HG03442 (cell line): Measurements from ENCODE around the gene IRS2.
A peak's percentile ranks its signal among the peaks of the same experiment; 100 is the strongest.

Experiments used
- ATAC-seq: cut with Tn5 transposase; IDR thresholded peaks from one replicate; pipeline ENCODE4 v1.9.1; 2021; ENCODE audit warnings: mild to moderate bottlenecking, moderate library complexity; ENCODE audit not compliant: unreplicated experiment

IRS2 gene

DNA sequence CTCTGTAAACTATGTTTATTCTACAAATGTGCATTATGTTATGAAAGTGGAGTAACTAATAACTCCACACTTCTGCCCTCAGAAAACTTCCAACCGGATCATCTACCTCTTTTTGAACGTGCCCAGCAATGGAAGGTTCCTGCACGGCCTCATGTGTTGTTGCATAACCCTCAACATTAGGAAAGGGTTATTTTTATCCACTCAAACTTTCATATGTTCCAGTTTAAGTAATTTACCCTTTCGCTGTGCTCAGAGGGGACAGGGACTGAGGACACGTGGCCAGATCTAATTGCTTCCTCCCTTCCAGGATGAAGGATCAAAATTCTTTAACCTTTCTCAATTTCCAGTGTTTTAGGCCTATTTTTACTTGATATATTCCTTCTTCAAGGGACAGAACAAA lies 29.6 kb downstream of the IRS2 start:
- ATAC-seq, result no peak

GRCh38 chr13:109755997-109756396 lies 30.4 kb downstream of the IRS2 start:
- ATAC-seq, result no peak

- no peak for ATAC-seq
These were observed 30.8 kb downstream of the IRS2 start for GRCh38 chr13:109755551-109755950.

- no peak for ATAC-seq
These were observed 34.9 kb downstream of the IRS2 start for GRCh38 chr13:109751477-109751876.

DNA sequence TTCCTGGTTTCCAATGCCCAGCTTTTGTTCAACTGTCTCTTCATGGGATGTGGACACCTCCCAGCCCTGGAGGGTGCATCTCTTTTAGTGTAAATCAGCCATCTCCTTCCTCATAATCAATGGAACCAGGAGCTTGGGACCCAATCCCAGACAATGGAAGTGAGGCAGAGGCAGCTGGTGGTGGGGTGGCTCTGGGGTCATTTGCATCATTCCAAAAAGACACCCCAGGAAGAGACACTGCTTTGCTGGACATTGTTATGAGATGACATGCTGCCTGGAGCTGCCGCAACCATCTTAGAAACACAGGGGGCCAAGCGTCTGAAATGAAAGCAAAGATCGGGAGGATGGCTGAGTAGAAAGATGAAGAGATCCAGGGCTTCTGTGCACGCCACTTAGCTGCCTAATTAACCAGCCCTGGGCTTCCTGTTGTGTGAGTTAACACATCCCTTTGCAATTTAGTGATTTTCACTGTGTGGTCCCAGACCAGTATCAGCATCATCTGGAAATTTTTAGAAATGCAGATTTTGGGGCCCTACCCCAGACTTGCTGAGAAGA lies 36.1 kb downstream of the IRS2 start:
- no peak for ATAC-seq

DNA sequence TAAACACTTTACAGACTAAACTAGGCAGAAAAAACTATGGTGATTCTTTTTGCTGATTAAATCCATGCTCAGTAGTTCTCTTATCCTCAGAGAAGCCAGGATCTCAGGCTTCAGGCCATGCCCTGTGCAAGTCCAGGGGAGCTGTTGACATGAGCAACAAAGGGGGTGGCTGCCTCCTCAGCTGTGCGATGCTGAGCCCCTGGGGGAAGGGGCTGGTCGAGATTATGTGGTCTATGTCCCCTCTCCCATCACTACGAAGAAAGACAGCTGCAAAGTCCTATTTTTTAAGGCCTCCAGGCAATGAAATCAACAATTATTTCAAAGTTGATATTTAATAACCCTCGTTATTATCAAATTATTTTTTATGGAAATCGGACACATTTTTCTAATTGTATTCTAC lies 37.0 kb downstream of the IRS2 start:
- no peak for ATAC-seq

DNA sequence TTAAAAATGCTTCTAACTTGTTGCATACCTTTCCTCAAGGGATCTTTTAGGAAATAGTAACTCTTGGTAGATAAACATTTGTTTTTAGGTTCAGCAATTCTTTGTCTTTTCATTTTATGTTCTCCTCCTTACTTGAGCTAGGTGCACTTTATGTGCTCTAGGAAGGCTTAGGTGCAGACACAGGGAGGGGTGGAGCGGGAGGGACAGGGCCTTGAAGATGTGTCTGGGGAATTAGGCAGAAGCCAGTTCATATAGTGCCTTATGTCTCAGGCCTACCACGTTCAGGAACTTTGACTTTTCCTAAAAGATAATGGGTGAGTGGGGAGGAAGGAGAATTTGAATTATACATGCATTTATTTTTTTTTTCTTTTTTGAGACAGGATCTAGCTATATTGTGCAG lies 37.7 kb downstream of the IRS2 start:
- no peak for ATAC-seq

DNA sequence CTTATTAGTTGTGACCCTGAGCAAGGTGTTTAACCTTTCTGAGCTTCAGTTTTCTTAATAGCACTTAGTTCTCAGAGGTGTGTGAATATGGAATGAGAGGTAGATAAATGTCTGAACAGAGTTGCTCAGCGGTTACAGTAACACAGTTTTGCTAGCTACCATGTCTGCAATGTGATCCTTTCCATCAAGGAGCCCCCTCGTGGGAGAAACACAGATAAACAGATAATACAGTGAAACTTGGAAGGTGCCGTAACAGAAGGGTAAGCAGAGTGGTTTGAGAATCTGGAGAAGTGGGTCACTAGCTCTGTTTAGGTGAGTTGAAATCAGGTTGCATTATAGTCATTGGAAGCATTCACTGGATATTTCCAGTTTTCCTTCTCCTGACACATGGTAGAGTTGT lies 38.9 kb downstream of the IRS2 start:
- no peak for ATAC-seq

DNA sequence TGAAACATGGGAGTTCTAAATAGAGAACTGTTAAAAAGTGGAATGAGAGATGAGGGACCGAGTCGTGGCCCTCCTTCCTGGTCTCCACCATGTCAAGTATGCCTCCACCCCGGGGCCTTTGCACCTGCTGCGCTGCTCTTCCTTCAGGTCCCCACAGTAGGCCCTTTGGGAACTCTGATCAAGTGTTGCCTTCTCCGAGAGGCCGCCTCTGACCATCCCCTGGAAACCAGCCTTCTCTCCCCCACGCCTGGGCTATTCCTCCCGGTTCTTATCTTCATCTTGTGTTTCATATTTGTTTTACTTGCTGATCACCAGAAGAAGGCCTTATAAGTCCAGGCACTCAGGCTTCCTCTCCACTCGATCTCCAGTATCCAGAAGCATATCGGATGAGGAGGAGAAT lies 40.0 kb downstream of the IRS2 start:
- ATAC-seq, result no peak

DNA sequence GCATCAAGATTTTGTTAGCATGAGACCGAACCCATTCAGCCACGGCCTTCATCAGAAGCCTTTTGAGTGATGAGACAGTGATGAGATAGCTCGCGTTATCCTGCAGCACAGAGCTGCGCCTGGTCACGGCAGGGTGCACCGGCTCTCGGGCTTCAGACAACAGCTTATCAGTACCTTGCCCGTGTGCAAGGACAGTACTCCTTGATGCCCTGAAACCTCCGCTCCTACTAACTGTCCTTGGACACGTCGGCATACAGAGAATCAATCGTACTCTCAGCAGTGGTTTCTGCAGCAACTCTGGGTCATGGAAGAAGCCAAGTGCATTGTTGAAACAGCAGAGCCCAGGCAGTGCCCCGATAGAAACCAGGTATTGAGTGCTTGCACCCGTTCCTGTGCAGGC lies 40.7 kb downstream of the IRS2 start:
- no peak for ATAC-seq

DNA sequence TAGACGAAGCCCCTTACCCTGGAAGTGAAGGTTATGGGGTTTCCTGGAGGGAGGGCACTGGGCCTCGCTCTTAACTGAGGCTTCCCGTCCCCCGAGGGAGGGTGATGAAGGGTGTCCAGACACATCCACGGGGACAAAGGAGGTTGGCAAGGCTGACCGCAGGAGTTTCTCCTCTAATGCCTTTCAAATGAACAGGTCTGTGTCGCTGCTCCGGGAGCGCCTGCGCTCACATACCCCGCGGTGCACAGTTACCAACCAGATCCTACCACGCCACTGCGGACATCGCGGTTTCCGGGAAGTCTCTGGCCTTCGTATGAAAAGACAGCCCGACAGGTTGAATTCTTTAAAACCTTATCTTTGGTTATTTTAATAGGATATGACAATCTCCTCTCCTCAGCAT lies 41.3 kb downstream of the IRS2 start:
- no peak for ATAC-seq

DNA sequence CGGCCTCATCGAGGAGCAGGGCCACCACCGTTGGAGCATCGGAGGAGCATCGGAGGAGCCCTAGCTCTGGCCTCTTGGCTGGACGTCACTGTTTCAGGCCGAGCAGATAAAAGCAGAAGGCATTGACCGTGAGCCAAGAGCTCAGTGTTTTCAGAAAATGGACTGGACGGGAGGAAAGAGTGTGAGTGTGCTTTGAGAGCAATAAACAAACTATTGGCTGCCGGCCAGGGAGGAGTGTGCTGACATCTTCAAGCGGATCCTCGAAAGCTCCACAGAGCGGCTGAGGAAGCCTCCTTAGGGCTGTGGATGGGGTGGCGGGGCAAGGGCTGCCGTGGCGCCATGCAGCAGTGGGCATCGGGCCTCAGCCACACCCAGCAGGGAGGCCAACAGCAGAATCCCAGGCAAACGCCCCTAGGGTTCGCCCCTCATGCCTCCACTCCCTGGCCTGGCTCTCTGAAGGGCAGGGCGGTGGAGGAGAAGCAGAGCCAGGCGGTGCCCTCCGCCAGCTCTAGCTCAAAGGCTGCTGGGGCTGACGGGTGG lies 41.8 kb downstream of the IRS2 start:
- no peak for ATAC-seq

DNA sequence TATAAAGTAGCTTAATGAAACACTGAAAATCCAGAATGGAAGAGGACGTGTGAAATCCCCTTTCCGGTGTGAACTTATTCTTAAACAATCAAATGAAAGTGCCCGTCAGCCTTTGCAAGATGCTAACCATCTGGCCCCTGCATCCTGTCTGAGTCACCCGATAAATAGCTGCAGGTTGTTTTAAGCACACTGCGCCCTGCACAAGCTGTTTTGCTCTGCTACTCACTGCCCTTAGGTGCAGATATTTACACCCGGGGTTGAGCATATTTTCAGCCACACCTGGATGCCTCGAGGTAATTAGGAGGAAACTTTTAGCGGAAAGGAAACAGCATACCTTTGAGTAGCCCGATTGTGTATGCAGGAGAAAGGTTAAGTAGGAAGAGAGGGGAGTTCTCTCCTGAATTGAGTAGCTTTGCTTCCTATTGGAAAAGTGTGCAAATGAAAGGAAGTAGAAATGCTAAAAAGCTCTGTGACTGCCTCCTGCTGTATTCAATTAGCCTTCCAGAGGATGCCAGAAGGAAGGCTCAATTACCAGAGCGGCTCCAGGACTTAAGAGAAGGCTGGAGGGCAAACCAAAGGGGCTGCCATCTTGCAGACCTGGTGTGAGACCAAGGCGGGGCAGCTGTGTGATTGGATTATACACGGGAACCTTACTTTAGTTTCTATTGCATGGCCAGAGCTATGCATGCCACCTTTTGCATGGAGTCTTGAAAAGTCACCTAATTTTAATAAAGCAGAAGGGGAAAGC lies 42.5 kb downstream of the IRS2 start:
- peak; percentile 68 for ATAC-seq

DNA sequence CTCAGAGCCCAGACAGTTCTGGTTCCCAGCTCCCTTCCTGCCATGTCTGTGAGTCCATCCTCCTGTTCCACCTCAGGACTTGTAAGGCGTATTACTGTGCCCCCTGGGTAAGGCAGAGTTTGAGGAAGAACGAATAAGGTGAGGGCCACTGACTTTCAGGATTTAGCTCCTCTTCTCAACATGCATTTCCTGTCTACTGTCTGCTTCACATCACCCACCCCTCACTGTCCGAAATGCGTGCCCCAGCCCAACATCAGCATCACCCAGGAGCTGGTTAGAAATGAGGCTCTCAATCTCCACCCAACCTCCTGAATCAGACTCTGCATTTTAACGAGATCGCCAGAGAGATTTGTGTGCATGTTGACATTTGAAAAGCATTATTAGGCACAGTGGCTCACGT lies 44.4 kb downstream of the IRS2 start:
- no peak for ATAC-seq

DNA sequence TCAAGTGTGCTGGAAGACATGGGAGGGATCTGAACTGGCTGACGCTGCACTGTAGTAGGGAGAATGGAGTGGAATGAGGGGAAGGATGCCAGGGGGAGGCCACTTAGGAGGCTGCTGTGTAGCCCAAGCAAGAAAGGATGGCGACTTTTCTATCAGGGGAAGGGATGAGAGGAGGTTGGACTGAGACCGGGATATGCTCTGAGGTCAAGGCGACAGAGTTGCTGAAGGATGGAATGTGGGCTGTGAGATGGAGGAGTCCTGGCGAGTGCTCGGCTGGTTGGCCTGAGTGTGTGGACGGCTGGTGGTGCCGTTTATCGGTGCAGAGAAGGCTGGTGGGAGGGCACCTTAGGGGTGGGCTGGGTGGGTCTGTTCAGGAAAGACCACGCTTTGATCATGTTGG lies 45.7 kb downstream of the IRS2 start:
- ATAC-seq, result no peak

DNA sequence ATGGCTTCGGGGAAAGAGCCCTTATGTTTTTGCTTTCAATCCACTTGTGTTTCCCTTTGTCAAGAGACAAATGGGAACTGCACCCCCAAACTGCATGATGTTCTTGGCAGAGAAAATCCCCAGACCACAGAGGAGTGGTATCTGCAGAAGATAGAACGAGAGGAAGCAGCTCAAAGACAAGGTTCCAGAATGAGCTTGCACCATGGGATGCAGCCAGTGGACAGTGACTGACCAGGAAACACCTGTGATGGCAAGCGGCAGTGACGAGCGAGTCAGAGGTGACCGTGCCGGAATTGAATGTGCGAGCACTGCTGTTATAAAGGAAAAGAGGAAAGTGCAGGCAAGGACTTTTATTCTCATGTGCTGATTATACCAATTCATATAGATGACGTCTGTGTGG lies 46.3 kb downstream of the IRS2 start:
- no peak for ATAC-seq

- ATAC-seq, result no peak
These were observed 48.1 kb downstream of the IRS2 start for GRCh38 chr13:109738298-109738746.

GRCh38 chr13:109737606-109738005 lies 48.8 kb downstream of the IRS2 start:
- no peak for ATAC-seq

DNA sequence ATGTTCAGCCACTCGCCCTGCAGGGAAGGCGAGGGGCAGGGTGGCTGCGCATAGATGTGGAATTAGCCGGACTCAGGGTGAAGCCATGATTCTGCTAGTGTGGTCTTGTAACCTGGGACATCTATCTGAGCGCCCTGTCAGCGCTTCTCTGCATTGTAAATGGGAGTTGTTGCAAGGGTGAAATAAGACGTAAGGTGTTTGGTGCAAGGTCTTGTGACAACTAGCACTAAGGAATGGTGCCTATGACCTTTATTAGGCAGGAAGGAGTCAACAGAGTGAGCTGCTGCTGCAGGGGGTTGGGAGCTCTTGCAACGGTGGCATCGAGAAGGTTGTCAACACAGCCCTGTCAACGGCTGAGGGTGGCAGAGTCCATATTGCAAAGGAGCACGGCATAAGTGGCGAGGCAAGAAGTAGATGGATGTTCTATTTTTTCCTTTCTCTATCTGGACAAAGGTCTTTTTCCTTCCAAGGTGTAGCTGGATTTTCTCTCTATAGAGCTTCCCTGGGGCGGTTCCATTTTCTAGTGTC lies 49.3 kb downstream of the IRS2 start:
- no peak for ATAC-seq

GRCh38 chr13:109735436-109735966 lies 50.9 kb downstream of the IRS2 start:
- no peak for ATAC-seq

DNA sequence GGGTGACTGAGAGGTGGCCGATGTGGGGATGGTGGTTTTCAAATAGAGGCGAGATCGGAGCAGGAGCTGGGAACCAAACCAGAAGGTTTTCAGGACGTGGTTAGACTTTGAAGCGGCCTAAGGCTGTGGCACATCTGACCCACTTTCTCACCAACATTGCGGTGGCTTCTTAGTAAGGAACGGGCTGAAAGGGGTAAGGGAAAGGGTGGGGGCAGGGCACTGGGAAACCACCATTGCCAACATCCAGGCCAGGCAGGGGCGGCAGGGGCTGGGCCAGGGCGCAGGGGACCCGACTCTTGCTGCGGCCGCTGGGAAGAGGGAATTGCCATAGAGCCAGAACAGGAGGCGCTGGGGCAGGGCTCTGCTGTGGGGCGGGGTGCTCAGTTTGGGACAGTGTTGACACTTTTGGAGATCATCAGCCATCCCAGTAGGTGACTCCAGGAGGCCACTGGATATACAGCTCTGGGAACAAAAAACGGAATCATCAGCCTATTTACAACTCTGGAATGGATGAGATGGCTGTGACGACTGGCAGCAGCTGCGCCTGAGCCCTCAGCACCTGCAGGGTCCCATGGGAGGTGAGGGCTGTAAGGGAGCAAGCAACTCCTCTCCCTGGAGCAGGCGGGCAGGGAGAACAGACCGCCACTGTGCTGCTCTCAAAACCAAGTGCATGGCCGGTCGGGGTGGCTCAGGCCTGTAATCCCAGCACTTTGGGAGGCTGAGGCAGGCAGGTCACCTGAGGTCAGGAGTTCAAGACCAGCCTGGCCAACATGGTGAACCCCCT lies 52.2 kb downstream of the IRS2 start:
- no peak for ATAC-seq
